HG02588 (cell line): ENCODE results near the gene CBL.
"Not testable (repeated sequence)": the region's sequence is repeated elsewhere in the genome, so short reads cannot be mapped to it uniquely, and the experiment has no call there.

Experiments used
- ATAC-seq: cut with Tn5 transposase; IDR thresholded peaks from one replicate; pipeline ENCODE4 v1.9.1; 2021; ENCODE audit warnings: mild to moderate bottlenecking, moderate library complexity; ENCODE audit not compliant: unreplicated experiment

Gene CBL

GRCh38 chr11:119184399-119184798 lies 21.7 kb upstream of the CBL start:
- not testable (repeated sequence) for ATAC-seq

- no peak for ATAC-seq
Measured at GRCh38 chr11:119185981-119186634, 20.0 kb upstream of the CBL start.

GRCh38 chr11:119187123-119187892 lies 18.8 kb upstream of the CBL start:
- no peak for ATAC-seq

- ATAC-seq, result no peak
Measured at GRCh38 chr11:119188067-119188466, 18.1 kb upstream of the CBL start.

GRCh38 chr11:119188887-119189286 lies 17.3 kb upstream of the CBL start:
- no peak for ATAC-seq

- no peak for ATAC-seq
Measured at GRCh38 chr11:119189393-119189792, 16.7 kb upstream of the CBL start.

- no peak for ATAC-seq
Measured at GRCh38 chr11:119190531-119190930, 15.6 kb upstream of the CBL start.

- ATAC-seq, result not testable (repeated sequence)
Measured at GRCh38 chr11:119191265-119191664, 14.9 kb upstream of the CBL start.

GRCh38 chr11:119192111-119192510 lies 14.0 kb upstream of the CBL start:
- no peak for ATAC-seq

- ATAC-seq, result no peak
Measured at GRCh38 chr11:119193001-119193400, 13.1 kb upstream of the CBL start.

GRCh38 chr11:119193626-119194025 lies 12.5 kb upstream of the CBL start:
- no peak for ATAC-seq

GRCh38 chr11:119194811-119195440 lies 11.2 kb upstream of the CBL start:
- no peak for ATAC-seq

GRCh38 chr11:119195680-119196079 lies 10.5 kb upstream of the CBL start:
- no peak for ATAC-seq

- ATAC-seq, result no peak
Measured at GRCh38 chr11:119196833-119197483, 9.2 kb upstream of the CBL start.

- no peak for ATAC-seq
Measured at GRCh38 chr11:119198925-119199324, 7.2 kb upstream of the CBL start.

GRCh38 chr11:119201236-119201635 lies 4.9 kb upstream of the CBL start:
- not testable (repeated sequence) for ATAC-seq

GRCh38 chr11:119202554-119202953 lies 3.6 kb upstream of the CBL start:
- ATAC-seq, result no peak

- no peak for ATAC-seq
Measured at GRCh38 chr11:119204066-119204465, 2.1 kb upstream of the CBL start.

GRCh38 chr11:119205080-119205479 lies 1.1 kb upstream of the CBL start:
- no peak for ATAC-seq

GRCh38 chr11:119206511-119207414 lies 624 bp downstream of the CBL start:
- peak; percentile 23 for ATAC-seq
